NCI-H128 (cell line): ENCODE measurements around the gene STIL.

ENCODE experiments used
- DNase-seq: peaks from one replicate; lab custom pipeline; 2025; ENCODE audit not compliant: unreplicated experiment; lab: John Stamatoyannopoulos, UW

STIL gene

GRCh38 chr1:47238935-47239592 lies 74.9 kb downstream of the STIL start:
- no peak for DNase-seq

GRCh38 chr1:47235806-47236205 lies 78.1 kb downstream of the STIL start:
- DNase-seq: no peak

- no peak for DNase-seq
These were observed 78.7 kb downstream of the STIL start for GRCh38 chr1:47235241-47235681.

DNA sequence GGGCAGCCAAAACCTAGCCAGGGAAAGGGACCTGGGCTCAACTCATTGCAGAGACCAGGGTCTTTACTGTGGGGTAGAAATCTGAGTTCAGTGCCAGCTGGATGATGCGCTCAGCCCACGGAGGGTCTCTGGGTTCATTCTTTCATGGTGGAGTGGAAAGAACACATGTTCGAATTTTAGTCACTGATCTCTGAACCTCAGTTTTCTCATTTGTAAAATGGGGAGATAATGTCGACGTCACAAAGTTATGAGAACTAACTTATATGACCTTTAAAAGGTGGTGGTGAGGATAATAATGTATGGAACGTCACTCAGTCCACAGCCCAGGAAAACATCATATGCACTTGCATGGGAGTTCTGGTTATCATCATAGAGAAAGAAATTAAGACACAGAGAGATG lies 80.8 kb downstream of the STIL start:
- no peak for DNase-seq

DNA sequence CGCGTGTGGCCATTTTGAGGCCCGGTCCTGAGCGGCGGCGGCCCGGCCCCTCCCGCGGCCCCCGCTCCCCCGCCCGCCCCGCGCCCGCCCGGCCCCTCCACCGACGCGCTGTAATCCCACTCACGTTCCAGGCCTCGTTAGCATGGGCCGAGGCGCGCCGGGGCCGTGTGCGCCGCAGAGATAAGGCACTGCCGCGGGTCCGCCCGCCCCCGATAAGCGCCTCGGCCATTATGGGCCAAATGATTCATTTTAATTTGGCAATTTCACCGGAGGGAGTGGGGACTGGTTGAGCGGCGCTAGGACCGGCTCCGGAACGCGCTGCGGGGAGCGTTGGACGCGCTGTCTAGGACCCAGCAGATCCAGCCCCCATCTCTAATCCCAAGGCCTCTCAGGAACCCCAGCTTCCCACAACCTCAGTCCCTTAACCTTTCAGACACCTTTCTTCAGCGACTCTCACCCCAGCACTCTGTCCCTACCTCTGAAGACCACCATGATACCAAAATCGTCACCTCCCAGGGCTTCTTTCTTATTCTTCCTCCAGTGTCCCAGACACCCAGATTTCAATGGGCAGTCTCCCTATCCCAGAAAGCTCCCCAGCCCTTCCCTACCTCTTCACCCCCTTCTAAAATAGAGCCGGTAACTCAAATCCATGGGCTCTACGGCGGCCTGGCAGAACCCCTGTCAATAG lies 81.6 kb downstream of the STIL start, which contains the start of gene TAL1:
TSS of gene TAL1 (minus strand) at position 39 of the 688 bp plus-strand sequence. CDS start 6,337 bp downstream, outside the sequence.
- DNase-seq: no peak

DNA sequence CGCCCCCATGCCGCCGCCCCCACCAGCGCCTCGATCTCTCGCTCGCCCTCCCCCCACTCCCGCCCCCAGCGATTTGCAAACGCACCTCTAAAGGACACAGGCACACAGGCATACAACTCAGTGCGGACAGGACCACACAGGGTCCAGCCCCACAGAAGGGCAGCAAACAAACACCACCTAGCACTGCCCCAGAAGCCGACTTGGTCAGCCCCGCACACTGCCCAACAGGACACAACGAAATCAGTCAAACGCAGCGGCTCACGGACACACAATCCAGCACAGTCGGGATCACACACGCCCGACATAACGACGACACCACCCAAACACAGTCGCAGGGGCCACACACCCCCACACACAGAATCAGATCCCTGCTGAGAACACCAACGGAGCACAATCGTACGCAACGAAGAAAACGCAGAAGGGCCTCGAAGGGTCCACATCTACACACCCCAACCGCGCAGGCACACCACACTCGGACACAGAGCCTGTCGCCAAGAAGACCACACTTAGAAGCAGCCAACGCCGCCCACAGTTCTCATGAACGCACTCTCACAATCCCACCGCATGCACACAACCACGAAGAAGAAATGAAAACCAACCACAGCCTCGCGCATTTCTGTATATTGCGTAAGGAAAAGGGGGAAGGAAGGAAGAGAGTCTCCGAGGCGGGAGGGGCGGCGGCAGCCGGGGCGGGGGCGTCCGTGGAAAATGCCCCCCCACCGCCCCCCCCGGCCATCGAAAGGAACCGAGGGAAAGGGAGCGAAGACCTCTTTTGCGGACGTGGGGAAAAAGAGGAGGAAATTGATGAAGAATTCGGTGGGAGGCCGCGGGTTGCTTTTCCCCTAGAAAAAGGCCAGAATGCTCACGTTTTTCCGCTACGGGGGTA lies 82.4 kb downstream of the STIL start:
- DNase-seq: no peak

GRCh38 chr1:47230692-47231300 lies 83.2 kb downstream of the STIL start:
- DNase-seq: no peak

DNA sequence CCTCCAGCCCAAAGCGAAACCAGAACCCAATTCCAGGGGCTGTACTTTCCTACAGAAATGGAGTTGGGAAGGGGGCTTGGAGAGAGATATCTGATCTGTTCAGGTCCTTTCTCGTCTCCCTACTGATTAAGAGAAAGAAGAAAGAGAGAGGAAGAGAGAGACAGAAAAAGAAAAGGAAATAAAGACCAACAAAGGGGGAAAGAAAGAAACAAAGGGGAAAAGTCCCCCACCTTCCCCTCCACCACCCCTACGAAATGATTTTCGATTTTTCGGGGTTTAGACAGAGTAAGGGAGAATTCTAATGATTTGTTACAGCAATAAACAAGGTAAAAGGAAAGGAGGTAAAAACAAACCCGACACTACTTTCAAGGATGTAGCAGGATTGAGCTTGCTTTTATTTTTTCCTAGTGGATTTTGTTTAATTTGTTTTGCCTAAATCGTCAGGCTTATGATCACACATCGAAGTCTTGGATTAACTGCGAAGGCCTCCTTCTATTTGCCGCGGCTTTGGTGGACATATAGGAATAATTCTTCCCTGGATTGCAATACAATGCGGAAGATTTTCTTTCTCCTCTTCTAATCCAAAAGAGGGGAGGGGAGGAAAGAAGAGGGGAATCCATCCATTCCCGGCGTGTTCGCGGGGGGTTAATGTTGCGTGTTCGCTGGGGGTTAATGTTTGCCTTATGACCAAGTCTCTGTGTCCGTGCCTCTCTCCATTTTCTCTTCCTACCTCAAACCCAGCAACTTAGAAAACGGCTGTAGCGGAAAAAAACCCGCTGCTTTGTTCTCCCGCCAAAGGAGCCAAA lies 83.9 kb downstream of the STIL start:
- no peak for DNase-seq

DNA sequence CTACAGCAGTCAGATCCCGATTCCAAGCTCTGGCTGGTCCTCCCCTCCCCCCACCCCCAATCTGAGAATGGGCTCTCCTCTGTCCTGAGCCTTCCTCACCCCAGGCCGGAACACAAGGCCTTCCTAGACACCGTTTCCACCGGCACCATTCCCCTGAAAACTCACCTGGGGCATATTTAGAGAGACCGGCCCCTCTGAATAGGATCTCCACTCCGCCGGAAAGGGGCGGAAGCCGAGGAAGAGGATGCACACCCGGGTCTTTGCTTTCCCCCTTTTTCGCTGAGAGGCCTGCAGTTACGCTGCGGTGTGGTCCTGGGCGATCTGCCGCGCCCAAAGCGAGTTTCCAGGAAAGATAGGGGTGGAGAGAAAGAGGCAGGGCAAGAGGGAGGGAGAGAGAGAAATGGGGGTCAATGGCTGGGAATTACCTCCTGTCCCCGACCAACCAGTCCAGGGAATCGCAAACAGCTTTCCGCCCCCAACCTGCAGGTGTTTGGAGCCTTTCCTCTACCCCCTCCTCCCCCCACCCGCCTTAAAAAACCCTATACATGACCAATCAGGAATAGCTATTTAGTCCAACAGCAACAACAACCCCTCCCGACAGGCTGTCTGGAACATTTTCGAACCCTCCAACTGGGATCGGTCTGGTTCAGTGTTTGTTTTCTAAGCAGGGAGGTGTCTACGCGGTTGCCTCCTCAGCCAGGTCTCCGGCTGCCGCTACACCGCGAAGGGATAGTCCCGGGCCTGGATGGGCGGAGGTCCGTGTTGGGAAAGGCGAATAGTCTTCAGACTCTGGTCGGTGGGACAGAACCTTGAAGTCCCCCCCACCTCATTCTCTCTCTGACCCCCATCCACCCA lies 84.7 kb downstream of the STIL start:
- DNase-seq: no peak

- DNase-seq: no peak
These were observed 85.3 kb downstream of the STIL start for GRCh38 chr1:47228644-47229030.

DNA sequence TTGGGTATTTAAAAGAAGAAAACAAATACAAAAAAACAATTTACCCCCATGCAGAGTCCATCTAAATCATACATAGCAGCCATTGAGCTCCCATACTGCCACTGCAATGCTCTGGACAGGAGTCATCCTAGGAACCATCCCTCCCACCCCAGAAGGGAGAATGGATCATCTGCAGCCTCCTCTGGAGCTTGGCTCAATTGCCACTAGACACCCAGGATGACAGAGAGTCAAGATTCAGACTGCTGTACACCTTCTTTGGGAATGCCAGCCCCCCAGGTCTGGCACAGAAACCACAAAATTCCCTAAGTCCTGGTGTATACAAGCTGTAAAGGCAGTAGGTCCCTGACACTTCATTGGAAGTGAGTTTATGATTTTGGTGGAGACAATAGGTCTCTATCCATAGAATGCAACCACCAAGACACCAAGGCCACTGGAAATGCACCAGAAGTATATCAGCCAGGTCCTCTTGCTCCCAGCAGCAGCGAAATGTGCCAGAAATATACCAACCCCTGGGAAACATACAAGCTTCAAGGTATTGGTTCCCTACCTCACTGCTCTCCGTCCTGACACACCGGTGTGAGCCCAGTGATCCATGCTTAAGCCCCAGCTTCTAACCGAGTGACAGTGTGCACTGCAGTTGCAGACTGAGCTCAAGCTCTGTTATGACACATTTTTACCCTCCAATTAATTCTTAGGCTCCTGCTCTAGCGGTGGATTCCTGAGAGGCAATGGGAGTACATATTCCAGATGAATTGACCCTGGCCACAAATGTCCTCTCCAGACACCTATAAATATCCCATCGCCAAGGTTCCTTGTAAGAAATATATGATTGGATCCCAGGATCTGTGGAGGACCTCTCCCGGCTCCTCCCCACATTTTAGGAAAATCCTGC lies 86.4 kb downstream of the STIL start:
- DNase-seq: no peak

DNA sequence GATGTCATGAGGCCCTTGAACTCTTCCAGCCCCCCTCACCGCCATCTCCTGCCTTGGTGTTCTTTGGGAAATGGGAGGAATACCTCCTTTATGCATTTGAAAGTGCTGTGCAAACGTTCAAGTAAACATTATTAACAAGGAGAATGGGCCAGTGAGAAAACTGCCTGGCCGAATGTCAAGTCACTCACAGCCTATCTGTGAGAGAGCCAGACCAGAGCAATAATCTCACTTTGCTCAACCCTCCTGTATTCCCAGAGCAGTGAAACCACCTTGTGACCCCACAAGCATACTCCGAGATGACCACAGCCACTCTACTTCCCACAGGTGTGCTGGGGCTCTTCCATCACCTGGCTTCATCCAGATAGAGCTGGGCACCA lies 87.1 kb downstream of the STIL start:
- no peak for DNase-seq

DNA sequence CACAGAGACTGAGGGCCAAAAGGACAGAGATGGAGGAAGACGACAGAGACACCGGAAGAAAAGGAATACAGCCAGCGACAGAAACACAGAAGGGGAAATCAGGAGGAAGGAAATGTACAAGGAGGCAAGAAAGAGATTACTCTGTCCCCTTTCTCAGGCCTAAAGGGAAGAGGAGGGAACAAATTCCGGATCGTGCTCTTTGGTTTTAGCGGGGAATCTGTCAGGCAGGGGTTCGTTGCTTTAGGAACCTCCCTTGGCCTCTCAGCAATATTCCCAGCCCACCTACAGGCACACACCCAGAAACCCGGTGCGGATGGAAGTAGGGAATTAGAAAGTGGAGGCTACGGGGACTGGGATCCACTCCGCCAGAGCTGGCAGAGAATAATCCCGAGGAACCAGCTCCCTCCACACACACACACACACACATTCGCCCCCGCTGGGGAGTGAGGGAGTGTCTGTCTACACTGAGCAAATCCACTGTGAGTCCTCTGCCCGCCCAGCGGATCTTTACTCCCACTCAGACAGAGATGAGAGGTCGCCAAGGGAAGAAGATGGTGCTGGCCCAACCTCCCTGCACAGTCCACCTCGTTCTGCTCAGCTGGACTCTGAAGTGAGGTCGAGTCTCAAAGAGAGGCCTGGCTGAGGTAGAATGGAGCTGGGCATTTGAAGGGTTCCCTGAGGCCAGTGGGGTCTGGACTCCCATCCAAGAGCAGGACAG lies 87.7 kb downstream of the STIL start:
- DNase-seq: no peak

- no peak for DNase-seq
These were observed 88.4 kb downstream of the STIL start for GRCh38 chr1:47225430-47226100.

DNA sequence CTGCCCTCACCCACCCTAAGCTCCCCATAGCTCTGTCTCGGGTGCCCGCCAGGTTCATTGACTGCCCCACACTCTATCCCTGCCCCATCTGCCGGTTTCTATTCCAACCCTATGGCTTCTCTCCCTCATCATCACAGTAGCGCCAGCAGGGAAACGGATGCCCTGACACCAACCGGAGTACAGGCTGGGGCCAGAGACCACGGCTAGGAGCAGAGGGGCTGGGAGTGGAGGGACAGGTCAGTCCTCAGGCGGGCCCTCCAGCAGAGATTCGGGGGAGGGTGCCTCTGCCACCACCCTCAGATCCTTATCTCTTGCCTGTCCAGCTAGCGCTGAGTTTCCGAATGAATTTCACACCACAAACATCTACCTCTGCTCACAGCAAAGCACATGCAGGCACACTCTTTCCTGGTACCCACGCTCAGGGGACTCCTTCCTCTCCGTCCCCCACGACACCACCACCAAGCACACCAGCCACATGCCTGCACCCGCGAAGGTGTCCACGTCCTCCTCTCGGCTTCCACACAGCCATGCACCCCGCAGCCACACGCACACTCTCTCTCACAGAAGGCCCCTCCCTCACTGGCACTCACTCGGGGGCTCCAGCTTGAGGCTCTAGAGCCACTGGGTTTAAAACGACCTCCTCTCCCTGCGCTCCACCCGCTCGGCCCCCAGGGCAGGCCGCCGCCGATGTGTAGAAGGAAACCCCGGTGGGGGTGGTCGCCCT lies 89.1 kb downstream of the STIL start:
- DNase-seq: no peak

GRCh38 chr1:47223921-47224675 lies 89.8 kb downstream of the STIL start:
- DNase-seq: no peak
